Sigmoid colon (tissue), 7 donors: Measurements from ENCODE around the gene ARMC10. TPM values are rescaled to one million over a fixed set of nuclear protein-coding genes. Genes with fewer than 3 reads are reported as not detected.
A peak's percentile ranks its signal among the peaks of the same experiment; 100 is the strongest.

ENCODE experiments used
- DNase-seq: peaks from one replicate; pipeline ENCODE4 v3.0.0-alpha.2; 2019
- H3K27ac ChIP-seq, 4 donors: fragments of 200-600 bp; sonication (generic); one replicate each; pipeline ENCODE4 v1.5.1; 2016 to 2019; ENCODE audit warnings: mild to moderate bottlenecking in 1 of 4
- H3K27me3 ChIP-seq, 3 donors: fragments of 200-600 bp; sonication (generic); one replicate each; pipeline ENCODE4 v1.5.1; 2019; ENCODE audit warnings: mild to moderate bottlenecking in 1 of 3
- H3K36me3 ChIP-seq, 4 donors: fragments of 200-600 bp; sonication (generic); one replicate each; pipeline ENCODE4 v1.5.1; 2016 to 2019
- H3K4me1 ChIP-seq, 4 donors: fragments of 200-600 bp; sonication (generic); one replicate each; pipeline ENCODE4 v1.5.1; 2017 to 2019
- H3K4me3 ChIP-seq, 4 donors: fragments of 200-600 bp; sonication (generic); one replicate each; pipeline ENCODE4 v1.5.1; 2017 to 2019; ENCODE audit warnings: mild to moderate bottlenecking in 2 of 4, moderate library complexity in 1 of 4
- H3K9me3 ChIP-seq, 4 donors: fragments of 200-600 bp in 3 of 4; sonication (generic) in 3 of 4; one replicate each; pipeline versions ENCODE4 v1.5.1 to v1.6.1; 2013 to 2019
- EP300 ChIP-seq, 4 donors: sonication (generic); formaldehyde crosslinking; IDR thresholded peaks; one replicate each; pipeline ENCODE4 v1.6.1; 2017; ENCODE audit warnings: antibody characterized with exemption in 4 of 4
- POLR2A ChIP-seq, 2 donors: fragments of 450-650 bp; IDR thresholded peaks; one replicate each; pipeline ENCODE4 v1.6.1; 2016; ENCODE audit warnings: antibody characterized with exemption in 2 of 2, mild to moderate bottlenecking in 2 of 2, moderate library complexity in 2 of 2
- POLR2AphosphoS5 ChIP-seq, 4 donors: sonication (generic); formaldehyde crosslinking; IDR thresholded peaks; one replicate each; pipeline ENCODE4 v1.6.1; 2017; ENCODE audit warnings: antibody characterized with exemption in 4 of 4
- WGBS, 2 donors: extraction: QIAGEN DNeasy Blood & Tissue Kit; methylation state at CpG; one replicate each; pipeline ENCODE4 v1.1.7; 2013; 5-methylcytosine and 5-hydroxymethylcytosine counted together
- intact Hi-C: fragments of 100-400 bp; cut with DNase I; formaldehyde crosslinking; loops from one replicate; pipeline ENCODE4 v1.15.1; 2023
- polyA plus RNA-seq, 3 donors: library from polyadenylated mRNA; stranded (reverse); fragments of 200-250 nt; gene quantifications; one replicate each; pipeline ENCODE4 v1.2.3, GENCODE V29; 2013
- total RNA-seq, 4 donors: library from RNA; depleted of rRNA; stranded (reverse); fragments of >200 nt; gene quantifications; one replicate each; pipeline ENCODE4 v1.1.0, GENCODE V29; 2016
- TF ChIP-seq, protein P1 (sequence below), 4 experiments: fragments of 450-650 bp in 3 of 4; fragments of 200-600 bp in 1 of 4; IDR thresholded peaks; one replicate each; pipeline ENCODE4 v1.5.1; 2016 to 2019; ENCODE audit warnings: antibody characterized with exemption in 4 of 4, mild to moderate bottlenecking in 3 of 4, moderate library complexity in 2 of 4
- donor health status: healthy with polysubstance abuse.
- donor health status: Bipolar disorder and iron deficiency.
- donor health status: healthy.

Gene ARMC10
- total and polyA plus RNA-seq, 7 donors: 13.9 to 49.0 (median 41.5) TPM

DNA sequence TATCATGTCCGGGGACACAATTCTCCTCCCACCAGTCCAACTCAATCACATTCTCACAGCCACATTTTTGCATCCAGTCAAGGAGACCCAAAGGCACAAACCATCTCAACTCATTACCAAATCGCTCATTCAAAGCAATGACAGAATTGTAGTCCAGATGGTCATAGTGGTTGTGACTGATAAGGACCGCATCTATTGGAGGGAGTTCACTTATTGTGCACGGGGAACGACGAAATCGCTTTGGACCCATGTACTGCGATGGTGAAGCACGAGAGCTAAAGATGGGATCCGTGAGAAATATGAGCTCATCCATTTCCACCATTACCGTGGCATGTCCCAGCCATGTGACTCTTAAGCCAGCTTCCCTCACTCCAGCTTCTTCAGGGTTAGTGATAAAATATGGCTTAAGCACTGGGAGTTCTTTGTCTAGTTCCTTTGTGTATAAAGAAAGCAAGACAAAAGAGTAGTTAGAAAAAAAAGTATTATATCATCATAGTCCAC is 44.9 kb downstream of the ARMC10 start:
- DNase-seq: no peak
- intact Hi-C loops: no loop called here
- WGBS, 2 donors: 96 to 97% methylated on average over 11 of the region's 11 CpGs
- peak overlapping the region in 1 of 4 donors; percentile 6 for H3K27ac ChIP-seq
- H3K27me3 ChIP-seq: no peaks in the 10 kb centered on the region
- H3K36me3 ChIP-seq: peaks cover 0 to 47% (median 0%) of the 10 kb centered on the region in 4 donors
- TF ChIP-seq EP300 (IDR thresholded peaks at IDR 0.05): no peak
- no peak for TF ChIP-seq POLR2AphosphoS5 (IDR thresholded peaks at IDR 0.05)
- TF ChIP-seq, protein P1, sequence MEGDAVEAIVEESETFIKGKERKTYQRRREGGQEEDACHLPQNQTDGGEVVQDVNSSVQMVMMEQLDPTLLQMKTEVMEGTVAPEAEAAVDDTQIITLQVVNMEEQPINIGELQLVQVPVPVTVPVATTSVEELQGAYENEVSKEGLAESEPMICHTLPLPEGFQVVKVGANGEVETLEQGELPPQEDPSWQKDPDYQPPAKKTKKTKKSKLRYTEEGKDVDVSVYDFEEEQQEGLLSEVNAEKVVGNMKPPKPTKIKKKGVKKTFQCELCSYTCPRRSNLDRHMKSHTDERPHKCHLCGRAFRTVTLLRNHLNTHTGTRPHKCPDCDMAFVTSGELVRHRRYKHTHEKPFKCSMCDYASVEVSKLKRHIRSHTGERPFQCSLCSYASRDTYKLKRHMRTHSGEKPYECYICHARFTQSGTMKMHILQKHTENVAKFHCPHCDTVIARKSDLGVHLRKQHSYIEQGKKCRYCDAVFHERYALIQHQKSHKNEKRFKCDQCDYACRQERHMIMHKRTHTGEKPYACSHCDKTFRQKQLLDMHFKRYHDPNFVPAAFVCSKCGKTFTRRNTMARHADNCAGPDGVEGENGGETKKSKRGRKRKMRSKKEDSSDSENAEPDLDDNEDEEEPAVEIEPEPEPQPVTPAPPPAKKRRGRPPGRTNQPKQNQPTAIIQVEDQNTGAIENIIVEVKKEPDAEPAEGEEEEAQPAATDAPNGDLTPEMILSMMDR (IDR thresholded peaks at IDR 0.05): no peak
- TF ChIP-seq POLR2A (IDR thresholded peaks at IDR 0.05): no peak
- no peaks in the 10 kb centered on the region for H3K9me3 ChIP-seq
- no peaks in the 10 kb centered on the region for H3K4me1 ChIP-seq
- H3K4me3 ChIP-seq: no peak overlapping the region

DNA sequence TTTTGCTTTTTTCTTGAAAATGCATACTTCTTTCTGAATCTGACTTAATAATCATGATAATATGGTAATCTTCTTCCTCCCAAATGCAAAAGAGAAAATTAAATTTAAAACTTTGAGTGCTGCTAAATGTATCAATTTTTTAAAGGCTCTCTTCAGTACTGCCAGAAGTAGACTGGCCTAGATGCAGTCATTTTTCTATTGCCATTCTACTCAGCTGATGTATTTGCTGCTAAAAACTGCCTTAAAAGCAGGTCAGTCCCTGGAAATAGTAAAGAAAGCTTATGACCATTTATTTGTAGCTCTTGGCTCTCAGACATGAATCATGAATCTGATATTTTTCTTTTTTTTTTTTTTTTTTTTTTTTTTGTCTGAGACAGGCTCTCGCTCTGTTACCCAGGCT is 45.4 kb downstream of the ARMC10 start:
- no peak for TF ChIP-seq POLR2A (IDR thresholded peaks at IDR 0.05)
- TF ChIP-seq EP300 (IDR thresholded peaks at IDR 0.05): no peak
- TF ChIP-seq, protein P1 (IDR thresholded peaks at IDR 0.05): no peak
- TF ChIP-seq POLR2AphosphoS5 (IDR thresholded peaks at IDR 0.05): no peak
- Histone ChIP-seq H3K4me3 (no peak overlapping the region), H3K9me3 (no peaks in the 10 kb centered on the region), H3K36me3 (peaks cover 0 to 47% (median 0%) of the 10 kb centered on the region in 4 donors), H3K27ac (peak overlapping the region in 1 of 4 donors; percentile 6), H3K4me1 (no peaks in the 10 kb centered on the region), H3K27me3 (no peaks in the 10 kb centered on the region)
- intact Hi-C loops: no loop called here
- WGBS, 2 donors: 87 to 100% methylated on average over 1 of the region's 1 CpG
- DNase-seq: no peak

DNA sequence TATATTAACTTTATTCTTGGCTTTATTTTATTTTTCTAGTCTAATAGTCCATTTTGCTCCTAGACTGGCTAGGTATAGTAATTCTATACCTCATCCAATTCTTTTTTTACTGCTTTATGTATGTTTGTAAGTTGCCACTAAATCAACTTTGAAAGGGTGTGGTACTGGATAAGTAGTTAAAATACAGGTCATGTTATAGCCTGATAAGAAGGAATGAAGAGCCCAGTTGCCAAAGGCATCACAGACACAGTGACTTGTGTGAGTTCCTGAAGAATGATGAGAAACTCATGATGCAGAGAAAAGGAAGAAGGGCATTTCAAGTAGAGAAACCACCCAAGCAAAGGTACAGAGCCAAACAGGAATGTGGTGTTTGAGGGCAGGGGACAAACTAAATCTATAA is 46.7 kb downstream of the ARMC10 start:
- Histone ChIP-seq H3K4me3 (no peak overlapping the region), H3K9me3 (no peaks in the 10 kb centered on the region), H3K27ac (no peak overlapping the region), H3K4me1 (no peaks in the 10 kb centered on the region), H3K36me3 (peaks cover 0 to 54% (median 0%) of the 10 kb centered on the region in 4 donors), H3K27me3 (no peaks in the 10 kb centered on the region)
- intact Hi-C loops: no loop called here
- TF ChIP-seq, protein P1 (IDR thresholded peaks at IDR 0.05): no peak
- TF ChIP-seq EP300 (IDR thresholded peaks at IDR 0.05) (no peak), POLR2A (IDR thresholded peaks at IDR 0.05) (no peak), POLR2AphosphoS5 (IDR thresholded peaks at IDR 0.05) (no peak)
- DNase-seq: no peak

DNA sequence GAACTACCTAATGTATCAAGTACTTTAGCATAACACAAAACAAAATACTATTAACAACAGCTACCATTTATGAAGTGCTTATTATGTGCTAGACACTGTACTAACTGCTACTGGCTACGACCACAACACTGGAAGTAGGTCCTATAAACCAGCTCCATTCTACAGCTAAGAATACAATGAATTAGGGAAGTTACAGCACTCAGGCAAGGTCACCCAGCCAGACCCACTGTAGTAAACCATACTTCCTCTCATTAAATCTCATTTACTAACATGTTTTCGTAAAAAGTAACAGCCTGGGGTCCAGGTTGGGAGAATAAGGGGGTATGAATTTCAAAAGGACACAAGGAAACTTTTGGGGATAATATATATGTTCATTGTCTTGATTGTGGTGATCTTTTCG is 48.6 kb downstream of the ARMC10 start:
- no peaks in the 10 kb centered on the region for H3K27me3 ChIP-seq
- no peaks in the 10 kb centered on the region for H3K4me1 ChIP-seq
- intact Hi-C loops: no loop called here
- WGBS, 2 donors: 37 to 61% methylated on average over 3 of the region's 3 CpGs
- no peaks in the 10 kb centered on the region for H3K9me3 ChIP-seq
- no peak for DNase-seq
- TF ChIP-seq POLR2A (IDR thresholded peaks at IDR 0.05): no peak
- TF ChIP-seq, protein P1 (IDR thresholded peaks at IDR 0.05): no peak
- TF ChIP-seq POLR2AphosphoS5 (IDR thresholded peaks at IDR 0.05): no peak
- TF ChIP-seq EP300 (IDR thresholded peaks at IDR 0.05): no peak
- no peak overlapping the region for H3K4me3 ChIP-seq
- H3K36me3 ChIP-seq: peaks cover 0 to 62% (median 0%) of the 10 kb centered on the region in 4 donors
- H3K27ac ChIP-seq: no peak overlapping the region

DNA sequence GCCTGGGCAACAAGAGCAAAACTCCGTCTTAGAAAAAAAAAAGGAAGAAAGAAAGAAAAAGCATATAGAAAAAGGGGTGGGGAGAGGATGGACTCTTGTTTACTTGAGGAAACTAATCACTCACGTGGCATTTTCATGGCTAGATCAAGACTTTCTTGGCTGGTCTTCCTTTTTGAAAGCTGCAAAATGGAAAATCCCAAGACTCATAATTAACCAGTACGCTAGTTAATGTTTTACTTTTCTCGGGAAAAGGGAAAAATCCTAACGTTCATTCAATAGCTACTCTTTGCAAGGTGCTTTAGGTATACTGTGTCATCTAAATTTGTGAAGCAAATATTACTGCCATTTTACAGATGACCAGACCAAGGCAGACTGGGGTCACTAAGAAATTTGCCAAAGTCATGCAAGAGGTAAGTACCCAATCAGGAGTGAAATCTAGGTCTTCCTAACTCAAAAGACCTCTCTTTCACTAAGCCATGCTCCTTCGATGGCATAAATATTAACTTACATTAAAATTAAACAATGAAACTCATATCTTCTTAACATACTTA is 49.6 kb downstream of the ARMC10 start:
- H3K27ac ChIP-seq: no peak overlapping the region
- DNase-seq: no peak
- intact Hi-C loops: no loop called here
- no peak for TF ChIP-seq EP300 (IDR thresholded peaks at IDR 0.05)
- no peak for TF ChIP-seq POLR2AphosphoS5 (IDR thresholded peaks at IDR 0.05)
- no peak for TF ChIP-seq POLR2A (IDR thresholded peaks at IDR 0.05)
- TF ChIP-seq, protein P1 (IDR thresholded peaks at IDR 0.05): no peak
- peaks cover 0 to 52% (median 0%) of the 10 kb centered on the region in 4 donors for H3K36me3 ChIP-seq
- WGBS, 2 donors: 25 to 76% methylated on average over 6 of the region's 6 CpGs
- no peak overlapping the region for H3K4me3 ChIP-seq
- H3K4me1 ChIP-seq: no peaks in the 10 kb centered on the region
- H3K27me3 ChIP-seq: no peaks in the 10 kb centered on the region
- no peaks in the 10 kb centered on the region for H3K9me3 ChIP-seq
